Gastrocnemius medialis (tissue), 4 donors: ENCODE data around the gene ATP6V0B. TPM values are rescaled to one million over a fixed set of nuclear protein-coding genes. Genes with fewer than 3 reads are reported as not detected.

Source experiments
- ATAC-seq, 2 donors: fragments of 150-250 bp; one replicate each; pipeline ENCODE4 v1.9.1; 2016
- DNase-seq, 2 donors: peaks; one replicate each; pipeline ENCODE4 v3.0.0-alpha.2; 2019
- H3K27ac ChIP-seq, 4 donors: fragments of 200-600 bp; sonication (generic); 1 replicate in 1 of 4; 2 replicates in 3 of 4; pipeline ENCODE4 v1.5.1; 2016 to 2018; ENCODE audit warnings: mild to moderate bottlenecking in 2 of 4, moderate library complexity in 1 of 4
- H3K27me3 ChIP-seq, 3 donors: fragments of 200-600 bp; sonication (generic) in 2 of 3; 1 replicate in 1 of 3; 2 replicates in 2 of 3; pipeline versions ENCODE4 v1.5.1 to v1.6.0; 2016 to 2019; ENCODE audit warnings: mild to moderate bottlenecking in 1 of 3, moderate library complexity in 1 of 3
- H3K36me3 ChIP-seq, 2 donors: fragments of 200-600 bp; sonication (generic) in 1 of 2; one replicate each; pipeline ENCODE4 v1.5.1; 2017 to 2018
- H3K4me1 ChIP-seq, 2 donors: fragments of 200-600 bp; sonication (generic) in 1 of 2; one replicate each; pipeline ENCODE4 v1.5.1; 2016 to 2017; ENCODE audit warnings: mild to moderate bottlenecking in 2 of 2
- H3K4me3 ChIP-seq, 4 donors: fragments of 200-600 bp; sonication (generic) in 3 of 4; 1 replicate in 1 of 4; 2 replicates in 3 of 4; pipeline ENCODE4 v1.5.1; 2016 to 2019; ENCODE audit warnings: mild to moderate bottlenecking in 2 of 4
- H3K9me3 ChIP-seq, 3 donors: fragments of 200-600 bp; sonication (generic) in 2 of 3; 1 replicate in 1 of 3; 2 replicates in 2 of 3; pipeline ENCODE4 v1.5.1; 2016 to 2019
- POLR2A ChIP-seq, 2 donors: fragments of 450-650 bp; IDR thresholded peaks; one replicate each; pipeline ENCODE4 v1.6.1; 2017; ENCODE audit warnings: antibody characterized with exemption in 2 of 2, mild to moderate bottlenecking in 2 of 2, moderate library complexity in 2 of 2
- in situ Hi-C, 4 donors: fragments of 200-750 bp; cut with MboI; loops; one replicate each; pipeline versions ENCODE4 v1.15.0 to v1.8.0; 2017; ENCODE audit warnings: low sequenced_read_pairs in 4 of 4
- intact Hi-C: fragments of 100-400 bp; cut with DNase I; formaldehyde crosslinking; loops from one replicate; pipeline ENCODE4 v1.15.1; 2023; ENCODE audit warnings: low total_unique reads
- total RNA-seq, 4 donors: library from RNA; depleted of rRNA; stranded (reverse); fragments of >200 nt; gene quantifications; one replicate each; pipeline versions ENCODE4 v1.1.0 to v1.2.3, GENCODE V29; 2016
- TF ChIP-seq, protein P1 (sequence below), 5 experiments: fragments of 450-650 bp in 3 of 5; fragments of 200-600 bp in 2 of 5; sonication (generic) in 2 of 5; IDR thresholded peaks in 4 of 5; conservative IDR thresholded peaks in 1 of 5; 1 replicate in 4 of 5; 2 replicates in 1 of 5; pipeline ENCODE4 v1.5.1; 2016 to 2019; ENCODE audit warnings: antibody characterized with exemption in 5 of 5, mild to moderate bottlenecking in 3 of 5, moderate library complexity in 3 of 5

ATP6V0B gene
- total RNA-seq, 4 donors from 2014 or later, result 156 to 242 (median 195) TPM

GRCh38 chr1:43963006-43963405 lies 11.8 kb upstream of the ATP6V0B start:
- no peak overlapping the region for H3K4me3 ChIP-seq
- intact Hi-C loops, result no loop called here
- in situ Hi-C loops, result no loop called here

GRCh38 chr1:43963890-43964289 lies 10.9 kb upstream of the ATP6V0B start:
- no peak for ATAC-seq
- peaks cover 0 to 5% of the 10 kb centered on the region in 2 donors for H3K4me1 ChIP-seq
- intact Hi-C loops, result no loop called here
- in situ Hi-C loops, result no loop called here
- no peaks in the 10 kb centered on the region for H3K27me3 ChIP-seq
- peaks cover 0 to 88% of the 10 kb centered on the region in 2 donors for H3K36me3 ChIP-seq
- TF ChIP-seq, protein P1, sequence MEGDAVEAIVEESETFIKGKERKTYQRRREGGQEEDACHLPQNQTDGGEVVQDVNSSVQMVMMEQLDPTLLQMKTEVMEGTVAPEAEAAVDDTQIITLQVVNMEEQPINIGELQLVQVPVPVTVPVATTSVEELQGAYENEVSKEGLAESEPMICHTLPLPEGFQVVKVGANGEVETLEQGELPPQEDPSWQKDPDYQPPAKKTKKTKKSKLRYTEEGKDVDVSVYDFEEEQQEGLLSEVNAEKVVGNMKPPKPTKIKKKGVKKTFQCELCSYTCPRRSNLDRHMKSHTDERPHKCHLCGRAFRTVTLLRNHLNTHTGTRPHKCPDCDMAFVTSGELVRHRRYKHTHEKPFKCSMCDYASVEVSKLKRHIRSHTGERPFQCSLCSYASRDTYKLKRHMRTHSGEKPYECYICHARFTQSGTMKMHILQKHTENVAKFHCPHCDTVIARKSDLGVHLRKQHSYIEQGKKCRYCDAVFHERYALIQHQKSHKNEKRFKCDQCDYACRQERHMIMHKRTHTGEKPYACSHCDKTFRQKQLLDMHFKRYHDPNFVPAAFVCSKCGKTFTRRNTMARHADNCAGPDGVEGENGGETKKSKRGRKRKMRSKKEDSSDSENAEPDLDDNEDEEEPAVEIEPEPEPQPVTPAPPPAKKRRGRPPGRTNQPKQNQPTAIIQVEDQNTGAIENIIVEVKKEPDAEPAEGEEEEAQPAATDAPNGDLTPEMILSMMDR (IDR thresholded peaks at IDR 0.05 in 4 of 5, conservative IDR thresholded peaks at IDR 0.05 in 1 of 5), result no peak
- TF ChIP-seq POLR2A (IDR thresholded peaks at IDR 0.05), result no peak
- H3K27ac ChIP-seq, result no peak overlapping the region
- H3K4me3 ChIP-seq, result no peak overlapping the region
- no peak for DNase-seq
- H3K9me3 ChIP-seq, result no peaks in the 10 kb centered on the region

More at GRCh38 chr1:43963006-43963405, 11.8 kb upstream of the ATP6V0B start:
- Histone ChIP-seq H3K27me3 (no peaks in the 10 kb centered on the region), H3K9me3 (no peaks in the 10 kb centered on the region), H3K4me1 (peaks cover 0 to 5% of the 10 kb centered on the region in 2 donors), H3K27ac (no peak overlapping the region), H3K36me3 (peaks cover 0 to 97% of the 10 kb centered on the region in 2 donors)
- DNase-seq (no peak), ATAC-seq (no peak)
- TF ChIP-seq POLR2A (IDR thresholded peaks at IDR 0.05), result no peak
- TF ChIP-seq, protein P1 (IDR thresholded peaks at IDR 0.05 in 4 of 5, conservative IDR thresholded peaks at IDR 0.05 in 1 of 5), result no peak

- H3K4me3 ChIP-seq, result no peak overlapping the region
- ATAC-seq (no peak), DNase-seq (no peak)
- H3K4me1 ChIP-seq, result peaks cover 0 to 6% of the 10 kb centered on the region in 2 donors
- no peaks in the 10 kb centered on the region for H3K9me3 ChIP-seq
- TF ChIP-seq POLR2A (IDR thresholded peaks at IDR 0.05), result no peak
- TF ChIP-seq, protein P1 (IDR thresholded peaks at IDR 0.05 in 4 of 5, conservative IDR thresholded peaks at IDR 0.05 in 1 of 5), result no peak
- in situ Hi-C loops (no loop called here), intact Hi-C loops (no loop called here)
- H3K27ac ChIP-seq, result no peak overlapping the region
- peaks cover 0 to 74% of the 10 kb centered on the region in 2 donors for H3K36me3 ChIP-seq
- no peaks in the 10 kb centered on the region for H3K27me3 ChIP-seq
Measured at GRCh38 chr1:43965316-43965715, 9.4 kb upstream of the ATP6V0B start.

DNA sequence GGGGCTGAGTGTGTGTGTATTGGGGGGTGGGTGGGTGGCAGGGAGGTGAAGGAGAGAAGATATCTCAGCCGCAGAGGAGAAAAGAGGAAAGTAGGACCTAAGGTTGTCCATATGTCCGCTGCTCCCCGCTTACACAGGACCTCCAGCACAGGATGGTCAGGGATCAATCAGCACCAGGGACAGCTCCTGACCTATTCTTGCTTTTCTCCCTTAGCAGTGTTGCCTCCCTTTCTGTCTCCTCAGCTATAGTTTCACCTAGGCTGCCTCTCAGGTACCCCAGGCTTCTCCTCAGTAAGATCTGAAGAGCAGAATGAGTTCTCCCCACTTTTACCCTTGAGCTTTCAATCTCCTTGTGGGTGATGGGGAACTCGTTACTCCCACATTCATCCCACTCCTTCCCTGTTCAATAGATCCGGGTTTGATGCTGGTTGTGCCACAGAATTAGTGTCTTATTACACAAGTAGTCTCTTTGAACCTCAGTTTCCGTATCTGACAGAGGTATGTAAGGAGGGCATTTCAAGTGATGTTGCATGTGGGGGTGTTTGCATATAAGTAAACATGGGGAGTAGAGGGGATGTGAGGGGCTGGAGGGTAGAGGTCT lies 6.3 kb upstream of the ATP6V0B start:
- TF ChIP-seq POLR2A (IDR thresholded peaks at IDR 0.05), result no peak
- TF ChIP-seq, protein P1 (IDR thresholded peaks at IDR 0.05 in 4 of 5, conservative IDR thresholded peaks at IDR 0.05 in 1 of 5), result no peak
- no peak overlapping the region for H3K4me3 ChIP-seq
- H3K4me1 ChIP-seq, result peaks cover 14 to 30% of the 10 kb centered on the region in 2 donors
- H3K27ac ChIP-seq, result no peak overlapping the region
- in situ Hi-C loops (no loop called here), intact Hi-C loops (no loop called here)
- peaks cover 0 to 55% of the 10 kb centered on the region in 2 donors for H3K36me3 ChIP-seq
- ATAC-seq (no peak), DNase-seq (no peak)
- H3K27me3 ChIP-seq, result no peaks in the 10 kb centered on the region
- no peaks in the 10 kb centered on the region for H3K9me3 ChIP-seq

- peak overlapping the region in 3 of 4 donors; percentile 5 to 91 (median 44) for H3K27ac ChIP-seq
- in situ Hi-C loops, result no loop called here
- H3K36me3 ChIP-seq, result peaks cover 0 to 45% of the 10 kb centered on the region in 2 donors
- no peaks in the 10 kb centered on the region for H3K27me3 ChIP-seq
- intact Hi-C loops, result loop anchor here (1.0 kb wide), 1 partner anchor 23 kb away; the partner anchor contains the start of gene IPO13
- DNase-seq, result no peak
- H3K4me3 ChIP-seq, result peak overlapping the region; percentile 34 to 95 (median 82)
- no peaks in the 10 kb centered on the region for H3K9me3 ChIP-seq
- peaks cover 21 to 39% of the 10 kb centered on the region in 2 donors for H3K4me1 ChIP-seq
- no peak for TF ChIP-seq POLR2A (IDR thresholded peaks at IDR 0.05)
- TF ChIP-seq, protein P1 (IDR thresholded peaks at IDR 0.05 in 4 of 5, conservative IDR thresholded peaks at IDR 0.05 in 1 of 5), result no peak
- ATAC-seq, result no peak
Measured at GRCh38 chr1:43969416-43969745, 5.4 kb upstream of the ATP6V0B start.
